Right forelimb (tissue), 1 donor: Measurements from ENCODE around the gene DMRTC1.
"Not testable (repeated sequence)": the region's sequence is repeated elsewhere in the genome, so short reads cannot be mapped to it uniquely, and the experiment has no call there.

ENCODE experiments used
- DNase-seq: peaks from one replicate; pipeline ENCODE4 v3.0.0-alpha.2; 2018

DMRTC1 gene, protein sequence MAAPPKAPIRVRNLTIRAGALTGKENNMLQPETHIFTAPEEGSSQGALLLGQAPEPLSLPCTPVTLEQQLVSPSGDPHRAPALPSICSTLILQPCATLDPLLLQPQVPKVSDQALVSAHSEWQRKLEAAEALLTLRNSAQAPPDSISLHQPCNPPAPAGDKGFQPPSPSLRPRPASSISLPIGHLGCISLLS

DNA sequence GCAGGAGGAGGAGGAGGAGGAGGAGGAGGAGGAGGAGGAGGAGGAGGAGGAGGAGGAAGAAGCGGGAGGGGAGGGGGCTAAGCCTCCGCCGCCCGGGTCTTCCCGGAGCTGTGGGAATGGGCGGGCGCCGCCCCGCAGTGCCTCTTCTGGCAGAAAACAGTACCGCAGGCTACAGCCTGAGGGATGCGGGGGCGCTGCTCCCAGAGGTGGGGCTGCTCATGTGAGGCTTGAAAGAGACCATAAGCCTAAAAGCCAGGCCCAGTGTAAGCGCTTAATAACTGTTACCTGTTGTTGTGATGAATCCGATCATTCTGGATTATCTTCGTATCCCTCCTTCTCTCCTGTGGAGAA is at the start of gene DMRTC1:
TSS of gene DMRTC1 (minus strand) at position 19 of the 351 bp plus-strand sequence. CDS start 68,143 bp downstream, outside the sequence.
- DNase-seq: not testable (repeated sequence)

DNA sequence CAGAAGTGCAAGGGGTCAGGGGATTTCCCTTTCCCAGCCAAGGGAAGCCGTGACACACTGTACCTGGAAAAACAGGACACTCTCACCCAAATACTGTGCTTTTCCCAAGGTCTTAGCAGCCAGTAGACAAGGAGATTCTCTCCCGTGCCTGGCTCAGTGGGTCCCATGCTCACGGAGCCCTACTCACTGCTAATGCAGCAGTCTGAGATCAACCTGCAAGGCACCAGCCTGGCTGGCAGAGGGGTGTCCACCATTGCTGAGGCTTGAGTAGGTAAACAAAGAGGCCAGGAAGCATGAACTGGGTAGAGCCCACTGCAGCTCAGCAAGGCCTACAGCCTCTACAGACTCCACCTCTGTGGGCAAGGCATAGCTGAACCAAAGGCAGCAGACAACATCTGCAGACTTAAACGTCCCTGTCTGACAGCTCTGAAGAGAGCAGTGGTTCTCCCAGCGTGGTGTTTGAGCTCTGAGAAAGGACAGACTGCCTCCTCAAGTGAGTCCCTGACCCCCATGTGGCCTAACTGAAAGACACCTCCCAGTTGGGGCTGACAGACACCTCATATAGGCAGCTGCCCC is 37.3 kb upstream of the DMRTC1 start:
- DNase-seq: not testable (repeated sequence)

DNA sequence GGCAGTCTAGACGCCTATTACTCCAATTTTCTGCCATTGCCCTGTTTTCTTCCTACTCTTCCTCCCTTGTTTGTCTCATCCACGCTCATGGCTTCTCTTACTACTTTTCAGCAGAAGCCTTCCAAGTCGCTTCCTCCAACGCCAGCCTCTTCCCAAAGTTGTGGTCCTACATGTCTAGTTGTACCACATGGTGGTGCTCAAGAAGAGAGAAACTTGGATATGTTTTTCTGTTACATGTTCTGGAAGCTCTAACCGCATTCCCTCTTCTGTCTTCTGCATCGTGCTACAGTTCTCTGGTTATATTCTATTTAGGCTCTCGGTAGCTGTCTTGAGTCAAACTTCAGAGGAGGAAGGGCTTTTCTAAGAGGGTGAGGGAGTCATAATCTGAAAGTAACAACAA is 31.2 kb upstream of the DMRTC1 start:
- not testable (repeated sequence) for DNase-seq

DNA sequence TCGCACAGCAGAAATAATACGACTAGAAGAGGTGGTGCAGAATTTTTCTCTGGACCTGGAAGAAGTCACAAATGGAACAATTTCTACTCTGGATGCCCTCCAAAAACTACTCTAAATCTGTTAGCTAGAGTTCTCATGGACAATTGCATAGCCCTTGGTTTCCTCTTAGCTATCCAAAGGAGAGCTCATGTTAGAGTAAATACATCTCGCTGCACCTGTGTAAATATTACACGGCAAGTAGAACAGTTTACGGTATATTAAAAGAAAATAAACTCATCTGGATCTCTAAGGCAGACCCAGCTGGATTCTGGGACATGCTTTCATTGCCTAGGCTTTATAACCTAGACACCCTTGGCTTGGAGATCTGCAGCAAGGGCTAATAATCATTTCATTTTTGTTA is 28.2 kb upstream of the DMRTC1 start:
- DNase-seq: not testable (repeated sequence)

DNA sequence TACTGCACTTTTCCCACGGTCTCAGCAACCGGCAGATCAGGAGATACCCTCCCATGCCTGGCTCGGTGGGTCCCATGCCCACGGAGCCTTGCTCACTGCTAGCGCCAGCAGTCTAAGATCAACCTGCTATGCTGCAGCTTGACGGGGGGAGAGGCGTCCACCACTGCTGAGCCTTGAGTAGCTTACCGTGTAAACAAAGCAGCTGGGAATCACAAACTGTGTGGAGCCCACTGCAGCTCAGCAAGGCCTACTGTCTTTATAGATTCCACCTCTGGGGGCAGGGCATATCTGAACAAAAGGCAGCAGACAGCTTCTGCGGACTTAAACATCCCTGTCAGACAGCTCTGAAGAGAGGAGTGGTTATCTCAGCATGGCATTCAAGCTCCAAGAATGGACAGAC is 16.3 kb upstream of the DMRTC1 start:
- DNase-seq: not testable (repeated sequence)

DNA sequence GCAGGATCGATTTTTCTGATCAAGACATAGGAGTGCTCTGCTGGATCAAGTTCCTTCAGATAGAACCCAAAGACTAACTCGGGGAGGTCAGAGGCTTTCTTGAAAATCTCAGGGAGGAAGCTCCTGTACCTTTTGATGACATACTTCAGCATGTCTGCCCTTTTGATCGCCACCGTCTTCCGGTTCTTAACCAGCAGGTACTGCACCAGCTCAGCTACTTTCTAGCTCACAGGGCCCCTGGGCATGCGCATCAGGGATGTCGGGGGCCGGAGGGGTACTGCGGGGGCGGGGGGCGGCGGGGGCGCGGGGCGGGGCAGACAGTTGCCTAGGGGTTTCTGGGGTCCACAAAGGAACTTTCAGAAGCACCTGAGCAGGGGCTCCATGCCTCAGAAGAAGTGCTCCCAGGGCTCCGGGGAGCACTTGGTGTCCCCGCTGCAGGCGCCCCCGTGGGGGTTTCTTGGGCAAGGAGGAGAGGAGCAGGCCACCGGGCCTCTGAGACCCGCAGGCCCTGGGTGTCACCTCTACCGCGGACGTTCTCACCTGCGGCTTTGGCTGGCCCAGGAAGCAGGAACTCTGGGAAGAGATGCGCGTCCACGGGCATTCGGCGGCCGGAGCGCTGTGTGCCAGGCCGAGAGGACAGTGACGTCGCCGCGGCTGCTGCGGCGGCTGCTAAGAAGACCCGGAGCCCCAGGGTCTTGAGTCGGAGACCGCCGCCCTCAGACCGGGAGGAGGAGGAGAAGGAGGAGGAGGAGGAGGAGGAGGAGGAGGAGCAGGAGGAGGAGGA is 410 bp downstream of the DMRTC1 start:
- not testable (repeated sequence) for DNase-seq

DNA sequence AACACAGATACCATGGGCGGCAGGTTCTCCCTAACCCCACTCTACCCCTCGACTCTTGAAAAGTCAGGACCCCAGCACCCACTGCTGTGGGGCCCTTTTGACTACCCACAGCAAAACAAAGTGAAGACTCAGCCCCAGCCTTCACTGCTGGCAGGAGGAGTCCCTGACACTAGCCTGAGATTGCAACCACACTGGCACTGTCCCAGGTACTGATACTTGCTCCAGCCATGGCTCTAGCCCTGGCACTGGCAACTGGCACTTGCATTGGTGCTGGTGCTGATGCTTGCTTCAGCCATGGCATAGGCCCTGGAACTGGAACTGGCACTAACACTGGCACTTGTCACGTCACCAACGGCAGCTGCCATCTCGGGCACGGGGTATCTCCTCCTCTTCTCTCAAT is 1.4 kb downstream of the DMRTC1 start:
- DNase-seq: not testable (repeated sequence)

DNA sequence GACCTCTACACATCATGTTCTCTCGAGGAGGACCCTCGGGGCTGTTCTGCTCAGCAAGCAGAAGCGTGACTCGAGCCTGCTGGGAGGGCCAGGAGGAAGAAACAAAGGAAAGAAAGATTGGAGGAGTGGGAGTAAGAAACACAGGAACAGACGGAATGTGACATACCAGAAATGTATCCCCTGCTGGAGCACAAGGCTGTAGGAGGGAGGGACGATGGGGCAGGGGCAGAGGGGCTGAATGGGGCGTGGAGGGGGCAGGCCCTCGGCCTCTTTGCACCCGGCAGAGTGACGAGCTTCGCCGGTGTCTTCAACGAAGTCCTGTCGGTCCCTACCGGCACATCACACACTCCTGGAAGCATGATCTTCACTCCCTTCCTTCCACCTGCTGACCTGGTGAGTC is 5.7 kb downstream of the DMRTC1 start, which contains the start of gene FAM236A:
TSS of gene FAM236A (plus strand) at position 301 of the 400 bp plus-strand sequence. CDS start at position 358, 57 bp downstream.
- not testable (repeated sequence) for DNase-seq

DNA sequence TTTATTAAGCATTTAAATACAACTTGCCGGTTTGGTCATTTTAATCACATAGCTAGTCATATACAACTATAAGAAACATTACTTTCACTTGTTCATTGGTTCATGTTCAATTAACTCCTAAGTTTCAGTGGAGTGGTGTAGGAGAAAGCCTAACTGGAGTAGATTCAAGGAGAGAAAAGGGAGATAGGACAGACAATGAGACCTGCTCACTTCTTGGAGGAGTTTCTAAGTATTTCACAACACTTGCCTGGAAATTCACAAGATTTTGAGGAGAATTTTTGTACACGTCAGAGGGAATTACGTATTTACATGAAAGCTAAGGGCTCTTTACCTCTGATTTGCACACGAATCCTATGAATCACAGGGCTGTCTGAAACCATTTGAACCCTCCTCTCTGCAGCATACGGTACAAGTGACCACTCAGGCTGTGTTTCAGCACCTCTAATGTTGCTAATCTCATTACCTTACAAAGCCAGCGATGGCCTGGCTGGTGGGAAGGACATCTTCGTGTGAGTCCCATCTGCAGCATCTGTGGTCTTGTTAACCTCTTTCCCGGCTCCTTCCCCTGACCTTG is 6.7 kb downstream of the DMRTC1 start:
- not testable (repeated sequence) for DNase-seq

DNA sequence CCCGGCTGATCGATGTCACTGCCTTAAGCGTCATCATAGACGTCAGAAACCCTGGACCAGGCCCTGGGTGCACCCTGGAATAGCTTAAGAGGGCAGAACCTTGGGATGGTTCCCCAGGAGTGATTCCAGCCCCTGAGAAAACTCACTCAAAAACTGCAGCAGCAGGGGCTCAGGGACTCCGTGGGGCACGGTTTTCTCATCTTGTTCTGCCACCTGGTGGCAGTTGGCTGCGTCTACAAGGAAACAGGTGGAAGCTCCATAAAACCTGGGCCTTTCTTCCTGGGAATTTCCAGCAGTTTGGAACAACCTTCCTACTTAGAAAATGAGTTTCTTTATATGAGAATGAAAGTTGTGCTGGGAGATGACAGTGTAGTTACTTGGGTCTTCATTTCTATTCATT is 7.2 kb downstream of the DMRTC1 start:
- not testable (repeated sequence) for DNase-seq

DNA sequence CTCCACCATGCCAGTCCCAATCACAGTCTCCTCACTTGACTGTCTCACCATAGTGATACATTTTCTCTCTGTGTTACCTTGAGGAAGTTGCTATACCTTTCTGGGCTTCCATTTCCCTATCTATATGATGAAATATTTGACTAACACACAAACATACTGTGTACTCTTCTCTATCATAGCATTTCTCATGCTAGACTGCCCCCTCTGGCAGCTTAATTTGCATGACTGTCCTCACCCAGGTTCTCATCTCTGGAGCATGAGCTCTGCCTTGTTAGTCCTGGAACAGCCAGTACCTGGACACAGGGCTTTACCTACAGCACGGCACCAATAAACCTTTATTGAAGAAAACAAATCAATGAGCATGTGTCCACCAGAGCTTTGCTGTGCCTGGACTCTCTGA is 11.4 kb downstream of the DMRTC1 start:
- DNase-seq: not testable (repeated sequence)

DNA sequence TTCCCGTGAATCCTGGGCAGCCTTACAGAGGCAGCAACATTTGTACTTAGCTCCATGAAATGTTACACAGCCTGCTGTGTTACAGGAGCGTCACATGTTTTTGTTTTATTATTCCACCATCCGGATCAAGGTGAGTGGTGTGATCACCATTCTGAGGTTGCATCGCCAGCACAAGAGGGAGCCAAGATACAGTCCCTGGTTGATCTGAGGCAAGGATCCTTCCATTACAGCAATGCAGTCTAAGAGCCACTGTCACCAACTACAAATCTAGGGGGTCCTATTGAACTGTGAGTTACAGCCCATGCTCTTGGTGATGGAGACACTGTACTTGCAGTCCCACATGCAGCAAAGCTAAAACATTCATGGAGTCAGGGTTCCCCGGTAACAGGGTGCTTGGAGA is 27.5 kb downstream of the DMRTC1 start:
- not testable (repeated sequence) for DNase-seq

DNA sequence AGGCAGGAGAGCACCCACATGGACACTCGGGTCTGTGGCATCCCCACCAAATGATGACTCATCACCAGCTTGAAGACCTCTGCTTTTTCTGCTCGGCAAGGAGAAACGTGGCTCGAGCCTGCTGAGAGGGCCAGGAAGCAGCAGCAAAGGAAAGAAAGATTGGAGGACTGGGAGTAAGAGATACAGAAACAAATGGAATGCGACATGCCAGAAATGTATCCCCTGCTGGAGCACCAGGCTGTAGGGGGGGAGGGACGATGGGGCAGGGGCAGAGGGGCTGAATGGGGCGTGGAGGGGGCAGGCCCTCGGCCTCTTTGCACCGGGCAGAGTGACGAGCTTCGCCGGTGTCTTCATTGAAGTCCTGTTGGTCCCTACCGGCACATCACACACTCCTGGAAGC is 31.3 kb downstream of the DMRTC1 start, which contains the start of gene FAM236C:
TSS of gene FAM236C (plus strand) at position 301 of the 400 bp plus-strand sequence. CDS start 100 bp downstream, outside the sequence.
- DNase-seq: not testable (repeated sequence)

DNA sequence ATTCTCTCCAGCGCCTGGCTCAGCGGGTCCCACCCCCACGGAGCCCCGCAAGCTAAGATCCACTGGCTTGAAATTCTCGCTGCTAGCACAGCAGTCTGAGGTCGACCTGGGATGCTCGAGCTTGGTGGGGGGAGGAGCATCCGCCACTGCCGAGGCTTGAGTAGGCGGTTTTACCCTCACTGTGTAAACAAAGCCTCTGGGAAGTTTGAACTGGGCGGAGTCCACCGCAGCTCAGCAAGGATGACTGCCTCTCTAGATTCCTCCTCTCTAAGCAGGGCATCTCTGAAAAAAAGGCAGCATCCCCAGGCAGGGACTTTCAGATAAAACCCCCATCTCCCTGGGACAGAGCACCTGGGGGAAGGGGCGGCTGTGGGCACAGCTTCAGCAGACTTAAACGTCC is 53.9 kb downstream of the DMRTC1 start:
- DNase-seq: not testable (repeated sequence)

DNA sequence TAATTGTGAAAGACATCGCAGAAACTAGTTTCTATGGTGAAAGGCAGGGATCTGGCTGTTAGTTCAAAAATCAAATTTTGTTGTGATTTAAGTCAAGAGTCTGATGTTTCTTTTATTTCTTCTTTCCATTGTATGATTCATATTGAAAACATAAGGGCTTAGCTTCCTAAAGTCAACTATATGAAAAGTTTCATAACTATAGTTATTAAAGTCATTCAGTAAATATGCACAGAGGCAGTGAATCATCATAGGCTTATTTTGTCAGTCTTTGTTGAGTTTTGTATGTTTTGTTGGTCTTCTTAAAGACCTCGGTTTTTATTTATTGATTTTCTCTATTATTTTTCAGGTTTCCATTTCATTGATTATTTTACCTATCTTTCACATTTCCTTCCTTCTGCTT is 60.7 kb downstream of the DMRTC1 start:
- not testable (repeated sequence) for DNase-seq

DNA sequence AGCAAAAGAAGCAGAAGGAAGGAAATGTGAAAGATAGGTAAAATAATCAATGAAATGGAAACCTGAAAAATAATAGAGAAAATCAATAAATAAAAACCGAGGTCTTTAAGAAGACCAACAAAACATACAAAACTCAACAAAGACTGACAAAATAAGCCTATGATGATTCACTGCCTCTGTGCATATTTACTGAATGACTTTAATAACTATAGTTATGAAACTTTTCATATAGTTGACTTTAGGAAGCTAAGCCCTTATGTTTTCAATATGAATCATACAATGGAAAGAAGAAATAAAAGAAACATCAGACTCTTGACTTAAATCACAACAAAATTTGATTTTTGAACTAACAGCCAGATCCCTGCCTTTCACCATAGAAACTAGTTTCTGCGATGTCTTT is 106.1 kb downstream of the DMRTC1 start:
- not testable (repeated sequence) for DNase-seq

DNA sequence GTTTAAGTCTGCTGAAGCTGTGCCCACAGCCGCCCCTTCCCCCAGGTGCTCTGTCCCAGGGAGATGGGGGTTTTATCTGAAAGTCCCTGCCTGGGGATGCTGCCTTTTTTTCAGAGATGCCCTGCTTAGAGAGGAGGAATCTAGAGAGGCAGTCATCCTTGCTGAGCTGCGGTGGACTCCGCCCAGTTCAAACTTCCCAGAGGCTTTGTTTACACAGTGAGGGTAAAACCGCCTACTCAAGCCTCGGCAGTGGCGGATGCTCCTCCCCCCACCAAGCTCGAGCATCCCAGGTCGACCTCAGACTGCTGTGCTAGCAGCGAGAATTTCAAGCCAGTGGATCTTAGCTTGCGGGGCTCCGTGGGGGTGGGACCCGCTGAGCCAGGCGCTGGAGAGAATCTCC is 112.9 kb downstream of the DMRTC1 start:
- DNase-seq: not testable (repeated sequence)
